GM11168 (cell line): ENCODE results near the gene ZNF286A.
"Not testable (repeated sequence)": the region's sequence is repeated elsewhere in the genome, so short reads cannot be mapped to it uniquely, and the experiment has no call there.

ENCODE experiments used
- in situ Hi-C: fragments of 300-500 bp; cut with MboI; formaldehyde crosslinking; loops from one replicate; pipeline ENCODE4 v1.12.0; 2022; ENCODE audit warnings: low sequenced_read_pairs; ENCODE audit not compliant: unreplicated experiment

ZNF286A gene

DNA sequence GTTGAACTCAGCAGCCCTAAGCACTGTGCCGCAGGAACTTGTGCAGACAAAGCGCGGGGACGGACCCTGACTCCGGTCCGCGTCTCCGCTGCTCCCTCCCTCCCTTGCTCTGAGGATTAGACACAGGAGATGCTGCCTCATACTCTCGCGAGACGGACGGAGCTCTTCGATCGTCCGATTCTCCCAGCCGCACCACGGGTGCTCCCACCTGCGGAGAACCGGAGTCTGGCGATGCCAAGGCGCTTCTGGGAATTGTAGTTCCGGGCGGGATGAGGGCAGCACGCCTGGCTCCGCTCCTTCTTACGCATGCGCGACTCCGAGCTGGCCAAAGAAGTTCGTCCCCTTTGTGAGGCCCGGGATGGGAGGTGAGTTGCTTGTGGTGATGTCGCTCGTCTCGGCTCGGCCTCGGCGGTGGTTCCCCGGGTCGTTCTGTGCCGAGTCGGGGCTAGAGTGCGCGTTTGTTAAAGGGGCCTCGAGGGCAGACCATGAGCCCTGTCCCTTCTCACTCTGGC is at the start of gene ZNF286A:
Gene ZNF286A, plus strand, starts transcription at position 340 of the 512 bp plus-strand sequence. CDS start 578 bp downstream, outside the sequence.
- in situ Hi-C loops: loop anchor here (25.0 kb wide), 1 partner anchor 288 kb away; the partner anchor contains the start of genes TTC19 and ZSWIM7

DNA sequence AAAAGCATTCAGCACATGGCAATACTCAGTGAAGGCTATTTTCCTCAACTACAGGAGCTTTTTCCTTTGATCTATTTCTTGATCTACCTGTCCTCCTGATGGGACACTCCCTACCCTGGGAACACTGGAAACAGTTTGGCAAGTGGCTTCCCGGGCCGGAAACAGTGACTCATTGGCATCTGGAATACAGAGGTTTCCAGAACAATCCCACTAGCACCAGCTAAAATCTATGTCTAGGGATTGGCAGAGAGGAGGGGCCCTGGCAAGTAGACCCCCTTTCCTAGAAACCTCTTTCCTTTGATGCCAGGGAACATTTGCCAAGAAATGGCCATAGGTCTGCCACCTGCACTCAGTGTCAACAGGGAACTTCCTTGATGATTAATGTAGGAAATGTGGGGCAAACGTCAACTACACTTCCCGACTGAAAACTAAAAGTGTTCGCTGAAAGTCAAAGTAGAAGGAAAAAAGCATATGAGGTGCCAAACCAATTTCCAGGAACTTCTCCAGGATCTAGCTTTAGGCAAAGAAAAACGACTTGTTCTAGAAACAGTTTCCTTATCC is 49.6 kb upstream of the ZNF286A start:
- in situ Hi-C loops: no loop called here

DNA sequence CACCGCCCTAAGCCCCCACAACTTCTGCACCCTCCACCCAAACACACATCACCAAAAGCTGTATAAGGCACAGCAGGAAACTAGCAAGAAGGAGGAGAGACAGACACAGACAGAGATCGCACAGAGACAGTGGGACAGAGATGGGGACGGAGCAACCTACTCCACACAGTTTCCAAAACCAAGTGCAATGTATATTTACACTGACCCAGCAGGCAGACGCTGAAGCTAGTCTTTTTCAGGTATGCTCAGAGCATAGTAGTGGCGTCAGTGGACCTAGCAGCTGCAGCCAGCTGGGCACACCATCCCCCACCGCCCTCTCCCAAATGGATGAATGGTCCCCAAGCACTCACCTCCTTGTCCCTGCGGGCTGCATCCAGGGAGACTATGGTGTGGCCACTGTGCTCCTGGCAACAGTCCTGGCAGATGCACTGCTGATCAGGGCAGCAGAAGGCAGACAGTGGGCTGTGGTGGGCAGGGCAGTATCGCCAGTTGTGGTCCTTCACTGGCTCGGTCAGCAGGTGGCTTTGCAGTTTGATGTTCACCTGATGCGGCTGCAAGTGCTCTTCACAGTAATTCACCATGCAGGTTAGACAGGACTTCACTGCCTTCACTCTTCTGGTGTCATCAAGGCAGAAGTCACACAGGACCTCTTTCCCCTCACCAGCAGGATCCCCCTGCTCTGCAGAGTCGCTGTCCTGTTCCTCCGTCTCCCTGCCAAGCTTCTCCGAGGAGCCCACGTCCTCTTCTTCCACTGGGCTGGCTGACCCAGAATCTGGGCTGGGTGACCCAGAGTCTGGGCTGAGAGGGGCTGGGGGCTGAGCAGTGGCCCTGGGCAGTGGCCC is 48.6 kb upstream of the ZNF286A start:
- in situ Hi-C loops: no loop called here

DNA sequence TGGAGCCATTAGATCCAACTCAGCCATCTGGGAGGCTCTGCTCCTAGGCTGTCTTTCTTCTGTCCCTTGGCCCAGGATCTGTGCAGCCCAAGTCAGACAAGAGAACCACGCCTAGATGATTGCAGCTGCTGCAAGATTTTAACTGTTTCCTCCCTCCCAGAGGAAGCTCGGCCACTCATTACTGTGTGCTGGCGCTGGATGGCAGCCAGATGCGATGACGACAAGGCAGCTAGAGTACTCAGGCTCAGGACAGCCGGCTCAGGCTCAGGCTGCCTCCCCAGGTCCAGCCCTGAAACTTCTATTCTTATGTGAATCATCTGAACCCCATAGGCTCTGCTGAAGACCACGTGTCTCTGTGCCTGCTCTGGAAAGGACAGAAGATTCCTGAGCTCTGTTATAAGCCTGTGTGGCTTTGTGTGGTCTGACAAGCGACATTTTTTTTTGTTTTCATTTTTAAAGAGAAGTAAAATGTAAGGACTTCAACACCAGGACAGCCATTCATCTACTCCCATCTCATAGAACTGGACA is 47.9 kb upstream of the ZNF286A start:
- in situ Hi-C loops: no loop called here

DNA sequence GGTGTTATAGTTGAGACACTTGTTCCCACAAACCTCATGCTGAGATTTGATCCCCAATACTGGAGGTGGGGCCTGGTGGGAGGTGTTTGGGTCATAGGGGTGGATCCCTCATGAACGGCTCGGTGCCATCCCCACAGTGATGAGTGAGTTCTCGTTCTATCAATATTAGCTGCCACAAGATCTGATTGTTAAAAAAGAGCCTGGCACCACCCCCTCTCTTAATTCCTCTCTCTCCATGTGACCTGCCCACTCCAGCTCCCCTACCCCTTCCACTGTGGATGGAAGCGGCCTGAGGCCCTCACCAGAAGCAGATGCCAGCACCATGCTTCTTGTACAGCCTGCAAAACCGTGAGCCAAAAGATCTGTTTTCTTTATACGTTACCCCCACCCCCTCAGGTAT is 46.6 kb upstream of the ZNF286A start:
- in situ Hi-C loops: no loop called here

DNA sequence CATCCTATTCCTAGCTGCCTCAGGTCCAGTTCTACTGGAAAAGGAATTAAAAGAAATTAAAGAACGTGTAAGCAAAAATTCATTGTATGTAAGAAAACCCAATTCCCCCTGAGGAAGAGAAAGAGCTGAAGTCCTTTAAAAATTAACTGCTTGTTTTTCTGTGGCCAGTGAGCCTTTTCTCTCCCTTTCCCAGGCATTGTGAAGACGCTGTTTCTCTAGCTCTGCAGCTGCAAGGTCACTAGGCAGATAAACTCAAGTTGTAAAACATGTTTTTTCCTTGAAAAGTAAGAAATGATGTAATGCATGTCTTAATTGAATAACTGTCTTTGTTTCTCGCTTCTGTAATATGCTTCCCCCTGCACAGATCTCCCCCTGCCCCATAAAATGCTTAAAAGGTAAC is 45.2 kb upstream of the ZNF286A start:
- in situ Hi-C loops: not testable (repeated sequence)

DNA sequence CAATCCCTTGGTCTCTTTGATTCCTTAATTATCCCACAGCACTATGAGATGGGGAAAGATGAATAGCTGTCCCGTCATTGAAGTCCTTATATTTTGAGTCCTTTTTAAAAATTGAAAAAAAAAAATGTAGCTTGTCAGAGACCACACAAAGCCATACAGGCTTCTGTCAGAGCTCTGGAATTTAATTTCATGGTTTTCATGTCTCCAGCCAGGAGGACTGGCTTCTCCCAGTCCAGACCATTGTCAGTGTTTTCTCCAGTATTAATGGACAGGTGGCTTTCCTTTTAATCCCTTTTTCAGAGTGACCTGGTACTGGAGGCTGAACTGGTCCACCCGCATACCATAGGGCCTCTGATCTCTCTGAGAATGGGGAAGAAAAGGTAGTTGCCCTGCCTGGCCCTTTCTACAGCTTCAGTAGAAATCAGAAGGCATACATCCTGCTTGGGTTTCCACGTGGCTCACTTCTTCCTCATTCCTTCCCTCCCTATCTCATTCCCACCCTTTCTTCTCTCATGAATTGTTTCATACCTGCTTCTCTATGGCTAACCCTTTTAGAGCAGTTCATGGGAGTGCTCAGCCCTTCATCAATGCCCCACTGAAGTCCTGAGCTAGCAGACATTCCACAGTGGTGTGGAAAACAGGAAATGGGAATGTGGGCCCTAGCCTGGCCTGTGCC is 44.5 kb upstream of the ZNF286A start:
- in situ Hi-C loops: no loop called here

DNA sequence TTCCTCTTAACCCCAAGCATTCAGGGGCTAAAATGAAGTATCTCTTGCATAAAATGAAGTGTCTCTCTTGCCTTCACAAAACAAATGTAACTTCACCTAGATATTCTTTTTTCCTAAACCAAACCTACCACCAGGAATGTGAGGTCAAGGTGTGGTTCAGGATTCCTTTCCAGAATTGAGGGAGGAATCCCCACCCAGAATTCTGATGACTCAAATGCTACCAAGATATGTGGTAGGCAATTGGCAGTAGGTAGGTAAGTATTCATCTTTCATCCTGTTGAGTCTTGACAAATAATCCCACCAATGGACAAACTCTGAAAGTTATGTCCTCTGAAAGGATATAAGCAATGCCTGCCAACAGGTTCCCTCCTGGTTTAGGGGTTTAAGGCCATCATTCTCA is 41.7 kb upstream of the ZNF286A start:
- in situ Hi-C loops: no loop called here

DNA sequence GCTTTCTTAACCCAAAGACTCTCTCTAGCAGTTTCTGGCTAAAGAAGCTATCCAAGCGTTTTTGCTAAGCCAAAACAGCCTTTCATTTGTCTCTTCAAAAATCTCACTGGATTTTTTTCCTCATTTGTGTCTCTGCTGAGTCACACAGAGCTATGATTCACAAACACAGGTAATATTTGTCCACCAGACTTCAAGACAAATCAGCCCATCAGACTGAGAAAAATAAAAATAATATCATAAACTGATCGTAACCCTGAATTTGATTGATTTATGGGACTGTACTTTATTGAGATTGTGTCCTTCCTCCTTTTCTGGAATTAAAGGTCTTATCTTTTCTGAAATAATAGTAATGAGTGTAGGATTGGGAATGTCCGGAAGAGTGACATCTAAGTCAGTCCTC is 41.3 kb upstream of the ZNF286A start:
- in situ Hi-C loops: no loop called here

DNA sequence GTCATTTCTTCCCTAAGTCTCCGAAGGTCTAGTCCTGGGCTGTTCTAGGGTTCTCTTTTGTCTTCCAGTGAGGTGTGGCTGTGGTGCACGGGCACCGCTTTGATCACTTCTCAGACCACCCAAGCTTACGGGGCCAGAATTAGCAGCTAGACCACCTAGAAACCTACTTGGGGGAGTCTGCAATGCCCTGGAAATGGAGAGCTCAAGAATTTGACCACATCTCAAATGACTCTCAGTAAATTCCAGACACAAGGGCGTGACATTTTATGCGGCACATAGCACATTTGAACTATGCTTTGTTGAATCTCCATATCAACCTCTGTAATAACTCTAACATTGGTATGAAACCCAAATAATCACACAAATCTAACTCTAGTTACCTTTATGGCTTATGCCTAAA is 40.3 kb upstream of the ZNF286A start:
- in situ Hi-C loops: no loop called here

DNA sequence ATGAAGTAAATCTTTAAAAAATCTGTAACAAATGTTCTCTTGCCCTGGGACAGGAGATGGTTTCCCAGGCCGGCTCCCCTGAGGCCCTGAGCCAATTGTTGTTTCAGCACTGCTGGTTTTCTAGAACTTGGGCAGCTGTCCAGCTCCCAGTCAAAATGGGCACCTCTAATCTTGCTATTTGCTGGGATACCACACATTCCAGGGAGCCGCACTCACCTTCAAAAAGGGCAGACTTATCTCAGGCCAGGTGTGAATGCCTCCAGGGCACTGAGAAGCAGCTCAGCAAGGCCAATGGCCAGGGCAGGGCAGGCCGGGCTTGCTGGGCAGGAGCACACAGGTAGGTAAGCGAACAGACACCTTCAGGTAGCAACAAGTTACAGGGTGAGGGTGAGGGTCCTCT is 39.9 kb upstream of the ZNF286A start:
- in situ Hi-C loops: no loop called here

DNA sequence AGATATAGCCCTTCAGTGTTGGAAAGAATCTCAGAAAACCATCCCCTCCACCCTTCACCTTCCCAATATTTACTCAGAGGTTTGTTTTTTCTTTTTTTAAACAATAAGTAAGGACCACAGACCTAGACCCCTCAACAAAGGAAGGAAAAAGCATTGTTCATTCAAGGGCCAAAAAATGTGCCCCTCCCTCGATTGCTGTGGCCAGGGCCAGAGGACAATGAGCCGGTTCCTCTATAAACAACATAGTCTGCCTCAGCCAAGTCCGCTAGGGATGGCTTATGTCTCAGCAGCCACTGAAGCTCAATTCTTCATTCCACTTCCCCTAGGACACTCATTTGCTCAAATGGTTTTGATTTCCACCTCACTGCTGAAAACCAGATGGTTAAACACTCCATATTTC is 39.5 kb upstream of the ZNF286A start:
- in situ Hi-C loops: no loop called here

DNA sequence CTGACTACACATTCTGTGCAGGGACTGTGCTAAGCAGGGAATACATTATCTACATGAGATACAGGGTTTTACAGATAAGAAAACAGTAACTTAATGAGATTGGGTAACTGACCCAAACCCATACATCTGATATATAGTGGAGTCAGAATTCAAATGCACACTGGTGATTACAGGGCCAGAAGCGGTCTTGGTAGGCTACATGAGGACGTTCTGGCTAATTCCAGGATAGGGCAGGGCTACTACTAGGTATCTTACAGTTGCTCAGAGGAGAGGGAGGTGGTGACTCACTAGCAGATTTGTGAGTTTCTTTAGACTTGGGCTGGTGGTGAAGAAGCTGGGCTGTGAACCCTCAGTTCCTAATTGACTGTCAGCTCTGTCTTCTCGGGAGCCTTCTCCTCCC is 36.9 kb upstream of the ZNF286A start:
- in situ Hi-C loops: no loop called here

DNA sequence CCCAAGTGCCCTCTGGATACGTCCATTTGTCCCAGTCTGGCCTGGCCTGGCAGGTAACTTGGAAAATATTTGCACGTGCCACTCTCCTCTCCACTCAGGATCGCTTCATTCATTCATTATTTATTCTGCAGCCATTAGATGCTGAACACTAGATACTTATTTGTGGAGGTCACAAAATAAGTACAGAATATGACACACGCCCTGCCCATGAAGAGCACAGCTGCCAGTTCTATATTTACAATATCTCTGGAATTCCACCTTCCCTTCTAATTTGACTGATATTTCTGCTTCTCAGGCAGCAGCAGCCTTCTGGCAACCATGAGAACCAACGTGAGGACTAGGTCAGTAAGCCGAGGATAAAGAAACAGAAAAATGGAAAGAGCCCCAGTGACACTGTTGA is 36.4 kb upstream of the ZNF286A start:
- in situ Hi-C loops: no loop called here

DNA sequence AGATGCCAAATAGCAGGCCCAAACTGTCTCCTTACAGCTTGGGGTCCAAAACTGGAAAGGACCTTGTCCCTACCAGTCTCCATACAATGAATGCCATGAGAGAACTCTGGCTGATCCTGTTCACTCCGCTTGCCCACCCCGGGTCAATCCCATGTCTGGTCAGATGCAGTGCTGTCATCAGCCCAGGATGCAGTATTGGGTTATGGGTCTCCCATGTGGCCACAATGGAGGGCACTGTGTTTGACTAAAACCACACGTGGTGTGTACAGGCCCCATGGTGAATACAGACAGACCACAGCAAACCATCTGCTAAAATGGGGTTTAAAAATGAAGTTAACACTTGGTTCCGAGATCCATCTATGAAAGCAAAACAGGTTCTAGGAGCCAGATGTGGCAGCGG is 35.9 kb upstream of the ZNF286A start:
- in situ Hi-C loops: no loop called here

DNA sequence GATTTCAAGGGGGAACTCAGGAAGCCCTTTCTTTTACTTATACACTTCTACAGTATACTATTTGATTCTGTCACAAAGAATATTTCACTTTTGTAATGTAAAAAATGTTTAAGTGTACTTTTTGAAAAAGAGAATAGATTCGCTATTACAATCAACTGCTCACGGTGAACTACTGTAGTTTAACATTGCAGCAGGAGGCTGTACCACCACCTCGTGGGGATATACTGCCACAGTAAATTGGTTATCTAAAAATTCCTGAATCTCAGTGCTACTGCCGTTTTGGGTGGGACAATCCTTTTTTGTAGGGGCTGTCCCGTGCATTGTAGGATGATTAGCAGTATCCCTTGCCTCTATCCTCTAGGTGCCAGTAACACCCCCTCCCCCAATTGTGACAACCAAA is 30.0 kb upstream of the ZNF286A start:
- in situ Hi-C loops: not testable (repeated sequence)

DNA sequence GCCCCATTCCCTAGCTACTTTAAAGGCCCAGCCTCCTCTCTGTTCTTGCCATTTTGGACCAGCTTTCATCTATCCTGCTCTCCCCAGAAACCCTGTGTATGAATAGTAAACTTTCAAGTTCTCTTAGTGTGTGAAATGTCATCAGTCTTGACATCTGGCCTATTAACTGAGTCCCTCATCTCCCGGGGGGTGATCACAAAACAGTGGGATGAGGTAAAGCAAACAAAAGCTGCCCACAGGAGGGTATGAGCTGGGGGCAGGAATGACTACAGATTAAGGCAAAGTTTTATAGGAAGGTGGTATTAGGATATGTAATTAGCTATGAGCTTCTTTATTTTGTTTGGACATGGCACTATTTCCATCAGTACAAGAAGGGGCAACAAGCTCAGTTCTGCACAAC is 24.9 kb upstream of the ZNF286A start:
- in situ Hi-C loops: loop anchor here (25.0 kb wide), 1 partner anchor 313 kb away; the partner anchor contains the start of genes TTC19 and ZSWIM7

DNA sequence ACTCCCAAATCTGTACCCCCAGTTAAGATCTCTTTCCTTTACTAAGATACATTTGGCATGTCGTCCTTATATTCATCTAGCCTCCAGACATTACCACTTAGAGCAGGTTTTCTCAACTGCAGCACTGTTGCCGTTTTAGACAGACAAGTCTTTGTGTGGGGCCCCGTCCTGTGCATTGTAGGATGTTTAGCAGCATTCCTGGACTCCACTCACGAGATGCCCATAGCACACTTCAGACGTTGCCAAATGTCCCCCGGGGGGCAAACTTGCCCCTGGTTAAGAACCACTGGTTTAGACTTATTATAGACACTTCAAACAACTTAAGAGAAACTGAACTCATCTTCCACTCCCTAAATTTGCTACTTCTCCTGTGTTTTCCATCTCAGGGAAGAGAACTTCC is 23.6 kb upstream of the ZNF286A start:
- in situ Hi-C loops: loop anchor here (25.0 kb wide), 1 partner anchor 311 kb away; the partner anchor contains the start of genes TTC19 and ZSWIM7

DNA sequence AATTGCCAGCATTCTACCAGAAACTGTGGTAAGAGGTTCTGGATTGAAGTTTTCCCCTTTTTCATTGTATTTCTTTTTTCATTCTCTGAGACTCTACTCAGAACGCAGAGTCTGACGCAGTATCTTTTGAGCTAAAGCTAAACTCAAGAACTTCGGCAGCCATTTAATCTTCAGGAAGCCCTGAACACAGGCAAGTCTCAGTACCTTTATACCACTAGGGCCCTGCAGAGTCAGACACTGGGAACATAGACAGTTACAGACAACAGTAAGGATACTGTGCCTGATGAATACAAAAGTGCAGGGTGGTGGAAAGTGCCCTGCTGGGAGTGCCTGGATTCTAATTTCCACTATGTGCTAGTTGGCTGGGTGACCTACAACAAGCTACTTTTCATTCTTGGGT is 16.4 kb upstream of the ZNF286A start:
- in situ Hi-C loops: loop anchor here (25.0 kb wide), 1 partner anchor 304 kb away; the partner anchor contains the start of genes TTC19 and ZSWIM7

DNA sequence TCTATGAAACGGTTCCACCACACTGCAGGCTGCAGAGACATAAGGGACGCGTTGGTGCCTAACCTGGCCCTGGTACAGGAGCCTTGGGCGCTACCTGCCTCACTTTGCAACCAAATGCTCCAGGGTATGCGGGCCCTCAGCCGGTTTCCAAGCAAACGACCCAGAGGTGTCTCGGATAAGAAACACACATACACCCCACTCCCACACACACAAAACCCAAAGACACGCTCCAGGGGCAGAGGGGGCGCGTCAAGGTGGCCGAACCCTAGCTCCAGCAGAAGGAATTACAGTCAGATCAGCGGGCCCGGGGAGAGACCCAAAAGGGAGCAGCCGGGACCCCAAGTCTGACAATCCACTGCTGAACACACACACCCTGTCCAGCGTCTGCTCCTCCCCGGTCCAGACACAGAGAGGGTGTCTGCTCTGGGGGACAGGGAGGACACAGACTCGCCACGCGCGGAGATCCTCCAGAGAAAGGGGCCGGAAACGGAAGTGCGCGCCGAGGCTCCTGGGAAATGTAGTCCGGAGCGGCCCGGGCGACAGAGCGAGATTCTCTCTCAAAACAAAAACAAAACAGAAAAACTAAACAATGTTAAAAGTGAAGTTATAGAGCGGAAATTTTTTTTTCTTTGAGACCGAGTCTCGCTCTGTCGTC is 15.6 kb upstream of the ZNF286A start, which contains the start of gene TRIM16:
Gene TRIM16, minus strand, starts transcription at position 488 of the 655 bp plus-strand sequence. CDS start 32,702 bp downstream, outside the sequence.
- in situ Hi-C loops: loop anchor here (25.0 kb wide), 1 partner anchor 303 kb away; the partner anchor contains the start of genes TTC19 and ZSWIM7
